Measurements from ENCODE around the gene F2RL1. TPM values are rescaled to one million over a fixed set of nuclear protein-coding genes. Genes with fewer than 3 reads are reported as not detected.
A peak's percentile ranks its signal among the peaks of the same experiment; 100 is the strongest.

Gene F2RL1
- total RNA-seq, 1 experiment from 2014 or later = 23.0 TPM

DNA sequence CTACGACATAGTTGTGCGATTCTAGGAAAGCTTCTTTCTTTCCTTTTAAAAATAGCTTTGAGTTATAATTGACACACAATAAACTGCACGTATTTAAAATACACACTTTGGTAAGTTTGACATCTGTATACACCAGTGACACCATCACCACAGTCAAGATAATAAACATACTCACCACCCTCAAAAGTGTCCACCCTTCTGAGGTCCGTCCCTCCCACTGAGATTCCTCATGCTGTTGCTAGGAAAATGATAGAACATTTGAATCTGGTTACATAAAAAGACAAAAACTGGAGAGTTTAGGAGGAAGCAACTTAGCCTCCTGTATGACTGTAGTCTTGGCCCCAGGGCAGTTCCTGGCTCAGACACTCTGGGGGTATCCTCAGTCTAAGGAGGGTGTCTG lies 48.2 kb downstream of the F2RL1 start:
- TF ChIP-seq, protein P1, sequence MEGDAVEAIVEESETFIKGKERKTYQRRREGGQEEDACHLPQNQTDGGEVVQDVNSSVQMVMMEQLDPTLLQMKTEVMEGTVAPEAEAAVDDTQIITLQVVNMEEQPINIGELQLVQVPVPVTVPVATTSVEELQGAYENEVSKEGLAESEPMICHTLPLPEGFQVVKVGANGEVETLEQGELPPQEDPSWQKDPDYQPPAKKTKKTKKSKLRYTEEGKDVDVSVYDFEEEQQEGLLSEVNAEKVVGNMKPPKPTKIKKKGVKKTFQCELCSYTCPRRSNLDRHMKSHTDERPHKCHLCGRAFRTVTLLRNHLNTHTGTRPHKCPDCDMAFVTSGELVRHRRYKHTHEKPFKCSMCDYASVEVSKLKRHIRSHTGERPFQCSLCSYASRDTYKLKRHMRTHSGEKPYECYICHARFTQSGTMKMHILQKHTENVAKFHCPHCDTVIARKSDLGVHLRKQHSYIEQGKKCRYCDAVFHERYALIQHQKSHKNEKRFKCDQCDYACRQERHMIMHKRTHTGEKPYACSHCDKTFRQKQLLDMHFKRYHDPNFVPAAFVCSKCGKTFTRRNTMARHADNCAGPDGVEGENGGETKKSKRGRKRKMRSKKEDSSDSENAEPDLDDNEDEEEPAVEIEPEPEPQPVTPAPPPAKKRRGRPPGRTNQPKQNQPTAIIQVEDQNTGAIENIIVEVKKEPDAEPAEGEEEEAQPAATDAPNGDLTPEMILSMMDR (conservative IDR thresholded peaks at IDR 0.05) = no peak
- no peaks in the 10 kb centered on the region for H3K27me3 Mint-ChIP-seq (ENCODE audit: low read depth)

More for the DNA sequence above, 48.2 kb downstream of the F2RL1 start:
- peaks cover 20 to 21% of the 10 kb centered on the region in 2 experiments for H3K4me1 Mint-ChIP-seq
- H4K5ac ChIP-seq (ENCODE audit: insufficient read length, low read depth, low read length) = no peak overlapping the region
- no CpG with 5 or more reads among the region's 4 CpGs for WGBS (ENCODE audit: extremely low coverage, insufficient read length, low lambda C conversion rate)
- no peak overlapping the region for H3T11ph ChIP-seq (ENCODE audit: low read length)
- no peak overlapping the region for H3K14ac ChIP-seq (ENCODE audit: insufficient read depth, low read length)
- no peaks in the 10 kb centered on the region for H3K9me3 Mint-ChIP-seq
- H3K27ac Mint-ChIP-seq = peak overlapping the region in 1 of 3 experiments; percentile 81; a peak in 1 of 7 replicates
- no peaks in the 10 kb centered on the region for H3K23me2 ChIP-seq (ENCODE audit: insufficient read length, low read depth, low read length, poor library complexity, severe bottlenecking)
- H2AK5ac ChIP-seq (ENCODE audit: insufficient read length, low read length) = no peak overlapping the region
- H4K91ac ChIP-seq (ENCODE audit: insufficient read length, low read depth, low read length) = no peak overlapping the region
- no peaks in the 10 kb centered on the region for H3K79me2 ChIP-seq (ENCODE audit: insufficient read depth, low read length)
- no peak for DNase-seq
- no peak overlapping the region for H2BK5ac ChIP-seq (ENCODE audit: insufficient read length, low read length)
- no peak overlapping the region for H3K18ac ChIP-seq (ENCODE audit: insufficient read length, low read depth, low read length)
- H2BK120ac ChIP-seq (ENCODE audit: low read depth, low read length, poor library complexity, severe bottlenecking) = no peak overlapping the region
- no peak overlapping the region for H3K56ac ChIP-seq (ENCODE audit: insufficient read length, low read depth, low read length)
- H3K23ac ChIP-seq (ENCODE audit: insufficient read length, low read depth, low read length) = no peak overlapping the region
- no peak overlapping the region for H4K8ac ChIP-seq (replicated peaks; ENCODE audit: insufficient read length, low read depth, low read length)
- no peaks in the 10 kb centered on the region for H3K36me3 Mint-ChIP-seq (ENCODE audit: insufficient read depth in 1 of 3, low read depth in 3 of 3)
- H3K9ac ChIP-seq (ENCODE audit: extremely low read depth, insufficient read length, low read length) = no peak overlapping the region
- no peak overlapping the region; a peak in 1 of 5 replicates for H3K4me3 Mint-ChIP-seq
- H3K4me2 ChIP-seq (ENCODE audit: insufficient read depth, insufficient read length, low read length) = no peak overlapping the region
- no peak overlapping the region for H2AFZ ChIP-seq (ENCODE audit: low read length)
- H2BK20ac ChIP-seq (ENCODE audit: low read depth, low read length, poor library complexity, severe bottlenecking) = no peak overlapping the region
- H3K4ac ChIP-seq (ENCODE audit: low read depth, low read length) = no peak overlapping the region
- H2BK12ac ChIP-seq (ENCODE audit: insufficient read length, low read depth, low read length) = no peak overlapping the region
- no peak overlapping the region for H3K27ac ChIP-seq (ENCODE audit: insufficient read length, low read depth, low read length)
- no peaks in the 10 kb centered on the region for H3K27me3 ChIP-seq (ENCODE audit: insufficient read depth, low read length)
- no peaks in the 10 kb centered on the region; the same call in 1 of the 2 replicates for H3K4me1 ChIP-seq (ENCODE audit: insufficient read depth, low read length)
- H2BK15ac ChIP-seq (ENCODE audit: low read depth, low read length) = no peak overlapping the region
- H3K79me1 ChIP-seq (ENCODE audit: insufficient read depth, low read depth, low read length, poor library complexity, severe bottlenecking) = no peaks in the 10 kb centered on the region
- H4K20me1 ChIP-seq (ENCODE audit: control insufficient read depth, insufficient read depth, insufficient read length) = no peaks in the 10 kb centered on the region
- H3K9me3 ChIP-seq (ENCODE audit: control insufficient read depth, low read depth, low read length) = no peaks in the 10 kb centered on the region
